ENCODE results near the gene LYSET.

DNA sequence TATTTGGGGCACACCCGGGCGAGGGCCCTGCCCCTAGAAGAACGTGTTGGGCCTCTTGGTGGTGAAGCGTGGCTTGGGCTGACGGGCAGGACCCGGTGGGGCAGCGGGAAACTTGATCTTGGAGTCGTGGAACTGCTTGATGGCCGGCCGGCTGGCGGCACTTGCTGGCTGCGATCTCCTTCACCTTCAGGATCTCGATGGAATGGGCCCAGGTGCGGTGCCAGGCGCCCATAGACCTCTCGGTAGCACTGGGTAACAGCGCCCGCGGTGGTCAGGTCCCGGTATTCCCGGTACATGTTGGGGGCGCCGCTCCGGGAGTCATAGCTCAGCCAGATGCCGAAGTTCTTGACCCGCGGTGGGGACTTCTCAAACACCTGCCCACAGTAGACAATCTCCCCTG, 38.4 kb downstream of the LYSET start:
- TF ChIP-seq, protein P1, sequence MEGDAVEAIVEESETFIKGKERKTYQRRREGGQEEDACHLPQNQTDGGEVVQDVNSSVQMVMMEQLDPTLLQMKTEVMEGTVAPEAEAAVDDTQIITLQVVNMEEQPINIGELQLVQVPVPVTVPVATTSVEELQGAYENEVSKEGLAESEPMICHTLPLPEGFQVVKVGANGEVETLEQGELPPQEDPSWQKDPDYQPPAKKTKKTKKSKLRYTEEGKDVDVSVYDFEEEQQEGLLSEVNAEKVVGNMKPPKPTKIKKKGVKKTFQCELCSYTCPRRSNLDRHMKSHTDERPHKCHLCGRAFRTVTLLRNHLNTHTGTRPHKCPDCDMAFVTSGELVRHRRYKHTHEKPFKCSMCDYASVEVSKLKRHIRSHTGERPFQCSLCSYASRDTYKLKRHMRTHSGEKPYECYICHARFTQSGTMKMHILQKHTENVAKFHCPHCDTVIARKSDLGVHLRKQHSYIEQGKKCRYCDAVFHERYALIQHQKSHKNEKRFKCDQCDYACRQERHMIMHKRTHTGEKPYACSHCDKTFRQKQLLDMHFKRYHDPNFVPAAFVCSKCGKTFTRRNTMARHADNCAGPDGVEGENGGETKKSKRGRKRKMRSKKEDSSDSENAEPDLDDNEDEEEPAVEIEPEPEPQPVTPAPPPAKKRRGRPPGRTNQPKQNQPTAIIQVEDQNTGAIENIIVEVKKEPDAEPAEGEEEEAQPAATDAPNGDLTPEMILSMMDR (IDR thresholded peaks at IDR 0.05; ENCODE audit: low read length) = no peak
- TF ChIP-seq EZH2 (IDR thresholded peaks at IDR 0.05; ENCODE audit: borderline replicate concordance, low read length) = no peak
